Fibroblast of skin of back (primary cell): ENCODE measurements around the gene STAC2.

Experiments used
- DNase-seq: peaks from one replicate; pipeline ENCODE4 v3.0.0-alpha.2; 2013

Gene STAC2

GRCh38 chr17:39209317-39210092 lies 16.2 kb downstream of the STAC2 start:
- DNase-seq = peak; percentile 79

- peak; percentile 22 for DNase-seq
Measured at GRCh38 chr17:39208893-39209292, 16.9 kb downstream of the STAC2 start.

- DNase-seq = no peak
Measured at GRCh38 chr17:39208136-39208535, 17.6 kb downstream of the STAC2 start.

- DNase-seq = no peak
Measured at GRCh38 chr17:39205112-39205526, 20.6 kb downstream of the STAC2 start.

- no peak for DNase-seq
Measured at GRCh38 chr17:39204245-39204644, 21.5 kb downstream of the STAC2 start.

- DNase-seq = no peak
Measured at GRCh38 chr17:39200957-39201510, 24.7 kb downstream of the STAC2 start.

- no peak for DNase-seq
Measured at GRCh38 chr17:39200070-39200879, 25.5 kb downstream of the STAC2 start, which contains the start of gene RPL19. TSS of gene RPL19 (plus strand) at chr17:39200283. CDS start at chr17:39200345, 62 bp downstream.

- peak; percentile 93 for DNase-seq
Measured at GRCh38 chr17:39199820-39200069, 26.0 kb downstream of the STAC2 start.

GRCh38 chr17:39198186-39198566 lies 27.6 kb downstream of the STAC2 start:
- DNase-seq = no peak

- DNase-seq = peak; percentile 85
Measured at GRCh38 chr17:39197380-39198185, 28.2 kb downstream of the STAC2 start, which contains the start of gene CACNB1. TSS of gene CACNB1 (minus strand) at chr17:39197669. CDS start at chr17:39197495, 174 bp downstream.

GRCh38 chr17:39196808-39197291 lies 28.9 kb downstream of the STAC2 start:
- DNase-seq = peak; percentile 57

GRCh38 chr17:39196241-39196807 lies 29.4 kb downstream of the STAC2 start:
- DNase-seq = peak; percentile 24

- no peak for DNase-seq
Measured at GRCh38 chr17:39195568-39196160, 30.1 kb downstream of the STAC2 start.

GRCh38 chr17:39194985-39195524 lies 30.7 kb downstream of the STAC2 start:
- DNase-seq = no peak

- DNase-seq = peak; percentile 77
Measured at GRCh38 chr17:39194089-39194984, 31.4 kb downstream of the STAC2 start.

- no peak for DNase-seq
Measured at GRCh38 chr17:39193346-39193745, 32.4 kb downstream of the STAC2 start.

GRCh38 chr17:39192901-39193300 lies 32.8 kb downstream of the STAC2 start:
- DNase-seq = no peak

- no peak for DNase-seq
Measured at GRCh38 chr17:39191750-39192510, 33.8 kb downstream of the STAC2 start.

GRCh38 chr17:39187152-39187830 lies 38.5 kb downstream of the STAC2 start:
- DNase-seq = no peak
